Pancreas (tissue), 10 donors: ENCODE data around the gene TMTC2. TPM values are rescaled to one million over a fixed set of nuclear protein-coding genes. Genes with fewer than 3 reads are reported as not detected.

ENCODE experiments used
- ATAC-seq, 4 donors: fragments of 200-7000 bp; cut with Tn5 transposase; one replicate each; pipeline versions ENCODE4 v1.8.0 to v1.9.1; 2020; ENCODE audit warnings: mild to moderate bottlenecking in 4 of 4, moderate library complexity in 4 of 4
- DNase-seq, 6 donors: peaks; one replicate each; pipeline ENCODE4 v3.0.0-alpha.2; 2020
- FAIRE-seq: peaks from 2 replicates; lab custom pipeline; 2012; peaks lifted over from hg19 to GRCh38; lab: Jason Lieb, UNC
- H3K27ac ChIP-seq, 4 donors: fragments of 200-600 bp; sonication (generic); 1 replicate in 3 of 4; 2 replicates in 1 of 4; pipeline versions ENCODE4 v1.5.0 to v1.8.0; 2020
- H3K27me3 ChIP-seq, 4 donors: fragments of 200-600 bp; one replicate each; pipeline ENCODE4 v1.8.0; 2021
- H3K36me3 ChIP-seq, 3 donors: fragments of 200-600 bp; sonication (generic) in 1 of 3; one replicate each; pipeline versions ENCODE4 v1.5.0 to v1.8.0; 2020 to 2021
- H3K4me1 ChIP-seq, 3 donors: fragments of 200-600 bp; one replicate each; pipeline ENCODE4 v1.8.0; 2021
- H3K4me3 ChIP-seq, 4 donors: fragments of 200-600 bp; sonication (generic) in 2 of 4; one replicate each; pipeline versions ENCODE4 v1.5.0 to v1.8.0; 2020 to 2021
- H3K9me3 ChIP-seq, 4 donors: fragments of 200-600 bp; one replicate each; pipeline ENCODE4 v1.8.0; 2021
- WGBS, 2 donors: extraction: QIAGEN DNeasy Blood & Tissue Kit; methylation state at CpG; one replicate each; pipeline ENCODE4 v1.1.7; 2013; 5-methylcytosine and 5-hydroxymethylcytosine counted together
- intact Hi-C, 3 donors: fragments of 100-400 bp; cut with DNase I; formaldehyde crosslinking; loops; one replicate each; pipeline versions ENCODE4 v1.11.1 to v1.14.2; 2022
- polyA plus RNA-seq, 2 donors: library from polyadenylated mRNA; stranded (reverse); fragments of 200-250 nt; gene quantifications; one replicate each; pipeline ENCODE4 v1.2.3, GENCODE V29; 2013
- total RNA-seq, 6 donors: library from RNA; stranded (reverse); fragmentation: NEBNext Ultra II Directional in 4 of 6; extraction: Animal tissue kit (Norgen Biotek cat#: 25700) in 4 of 6; gene quantifications; one replicate each; pipeline versions ENCODE4 v1.2.1 to v1.2.4, GENCODE V29; 2021 to 2023
- TF ChIP-seq, protein P1 (sequence below), 4 donors: fragments of 200-600 bp; sonication (generic) in 3 of 4; IDR thresholded peaks; one replicate each; pipeline versions ENCODE4 v1.5.0 to v1.8.0; 2021; ENCODE audit warnings: antibody characterized with exemption in 4 of 4
- donor health status: healthy with polysubstance abuse.
- donor health status: DM: no; HTN: no; CAD: no; lungs with moderate emphysema.
- donor health status: DM: no; HTN: no; CAD: no.
- donor health status: control.
- donor health status: control.
- donor health status: Bipolar disorder and iron deficiency.
- donor health status: DM: yes; HTN: yes; CAD: no.
- donor health status: DM: no; HTN: no; CAD: no.
- donor health status: DM: no; HTN: no; CAD: no.
- donor health status: DM: yes; HTN: yes; CAD: no.

TMTC2 gene
- total and polyA plus RNA-seq, 8 donors: 5.3 to 14.4 (median 6.4) TPM

- FAIRE-seq (no peak), DNase-seq (no peak), ATAC-seq (no peak)
- no peaks in the 10 kb centered on the region for H3K9me3 ChIP-seq
- no peaks in the 10 kb centered on the region for H3K36me3 ChIP-seq
- H3K27ac ChIP-seq: no peak overlapping the region
- no peak overlapping the region for H3K4me3 ChIP-seq
- no peaks in the 10 kb centered on the region for H3K27me3 ChIP-seq
- TF ChIP-seq, protein P1, sequence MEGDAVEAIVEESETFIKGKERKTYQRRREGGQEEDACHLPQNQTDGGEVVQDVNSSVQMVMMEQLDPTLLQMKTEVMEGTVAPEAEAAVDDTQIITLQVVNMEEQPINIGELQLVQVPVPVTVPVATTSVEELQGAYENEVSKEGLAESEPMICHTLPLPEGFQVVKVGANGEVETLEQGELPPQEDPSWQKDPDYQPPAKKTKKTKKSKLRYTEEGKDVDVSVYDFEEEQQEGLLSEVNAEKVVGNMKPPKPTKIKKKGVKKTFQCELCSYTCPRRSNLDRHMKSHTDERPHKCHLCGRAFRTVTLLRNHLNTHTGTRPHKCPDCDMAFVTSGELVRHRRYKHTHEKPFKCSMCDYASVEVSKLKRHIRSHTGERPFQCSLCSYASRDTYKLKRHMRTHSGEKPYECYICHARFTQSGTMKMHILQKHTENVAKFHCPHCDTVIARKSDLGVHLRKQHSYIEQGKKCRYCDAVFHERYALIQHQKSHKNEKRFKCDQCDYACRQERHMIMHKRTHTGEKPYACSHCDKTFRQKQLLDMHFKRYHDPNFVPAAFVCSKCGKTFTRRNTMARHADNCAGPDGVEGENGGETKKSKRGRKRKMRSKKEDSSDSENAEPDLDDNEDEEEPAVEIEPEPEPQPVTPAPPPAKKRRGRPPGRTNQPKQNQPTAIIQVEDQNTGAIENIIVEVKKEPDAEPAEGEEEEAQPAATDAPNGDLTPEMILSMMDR (IDR thresholded peaks at IDR 0.05): no peak
- WGBS, 2 donors: 89 to 97% methylated on average over 1 of the region's 1 CpG
- no peaks in the 10 kb centered on the region for H3K4me1 ChIP-seq
- intact Hi-C loops: no loop called here
Measured at GRCh38 chr12:83136411-83136810, 449.7 kb downstream of the TMTC2 start.

DNA sequence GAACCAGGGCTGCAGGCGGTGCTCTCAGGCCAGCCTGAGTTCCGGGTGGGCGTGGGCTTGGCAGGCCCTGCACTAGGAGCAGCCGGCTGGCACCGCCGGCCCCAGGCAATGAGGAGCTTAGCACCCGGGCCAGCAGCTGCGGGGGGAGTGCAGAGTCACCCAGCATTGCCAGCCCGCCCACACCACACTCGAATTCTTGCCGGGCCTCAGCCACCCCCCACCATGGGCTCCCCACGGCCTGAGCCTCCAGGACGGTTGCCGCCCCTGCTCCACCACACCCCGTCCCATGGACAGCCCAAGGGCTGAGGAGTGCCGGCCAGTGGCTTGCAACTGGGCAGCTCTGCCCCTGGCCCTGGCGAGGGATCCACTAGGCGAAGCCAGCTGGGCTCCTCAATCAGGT is 453.4 kb downstream of the TMTC2 start:
- Histone ChIP-seq H3K9me3 (no peaks in the 10 kb centered on the region), H3K36me3 (no peaks in the 10 kb centered on the region), H3K4me1 (peaks cover 0 to 7% (median 7%) of the 10 kb centered on the region in 3 donors), H3K27ac (no peak overlapping the region), H3K4me3 (no peak overlapping the region), H3K27me3 (no peaks in the 10 kb centered on the region)
- intact Hi-C loops: no loop called here
- FAIRE-seq (no peak), ATAC-seq (no peak), DNase-seq (peak in 1 of 6 donors; percentile 75)
- TF ChIP-seq, protein P1 (IDR thresholded peaks at IDR 0.05): no peak
- WGBS, 2 donors: 97% methylated on average over 18 of the region's 18 CpGs

DNA sequence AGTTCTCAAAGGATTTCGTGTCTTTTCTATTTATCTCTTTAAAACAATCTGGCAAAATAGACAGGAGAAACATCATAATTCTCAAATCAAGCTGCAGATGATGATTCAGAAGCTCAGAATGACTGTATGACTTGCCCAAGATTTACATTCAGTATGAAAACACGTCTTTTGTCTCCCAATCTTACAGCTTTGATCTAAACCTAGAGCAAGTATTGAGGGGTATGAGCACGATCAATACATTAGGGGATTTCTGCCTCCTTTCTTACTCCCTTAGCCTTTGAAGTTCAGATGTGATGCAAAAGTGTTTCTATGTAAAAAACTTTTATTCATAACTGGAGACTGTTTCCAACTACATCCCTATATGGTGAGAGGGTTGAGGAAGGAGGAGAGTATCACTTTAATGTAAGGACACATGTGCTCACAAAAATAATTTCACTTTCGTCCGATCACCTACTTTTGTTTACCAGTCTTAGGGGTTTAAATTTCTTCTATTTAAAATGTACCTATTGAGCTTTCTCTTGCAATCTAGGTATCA is 454.8 kb downstream of the TMTC2 start:
- Histone ChIP-seq H3K36me3 (no peaks in the 10 kb centered on the region), H3K4me1 (peaks cover 0 to 11% (median 7%) of the 10 kb centered on the region in 3 donors), H3K27me3 (no peaks in the 10 kb centered on the region), H3K27ac (no peak overlapping the region), H3K9me3 (no peaks in the 10 kb centered on the region), H3K4me3 (no peak overlapping the region)
- TF ChIP-seq, protein P1 (IDR thresholded peaks at IDR 0.05): no peak
- DNase-seq: no peak
- FAIRE-seq: no peak
- intact Hi-C loops: no loop called here
- no peak for ATAC-seq
- WGBS, 2 donors: 83 to 88% methylated on average over 5 of the region's 5 CpGs

DNA sequence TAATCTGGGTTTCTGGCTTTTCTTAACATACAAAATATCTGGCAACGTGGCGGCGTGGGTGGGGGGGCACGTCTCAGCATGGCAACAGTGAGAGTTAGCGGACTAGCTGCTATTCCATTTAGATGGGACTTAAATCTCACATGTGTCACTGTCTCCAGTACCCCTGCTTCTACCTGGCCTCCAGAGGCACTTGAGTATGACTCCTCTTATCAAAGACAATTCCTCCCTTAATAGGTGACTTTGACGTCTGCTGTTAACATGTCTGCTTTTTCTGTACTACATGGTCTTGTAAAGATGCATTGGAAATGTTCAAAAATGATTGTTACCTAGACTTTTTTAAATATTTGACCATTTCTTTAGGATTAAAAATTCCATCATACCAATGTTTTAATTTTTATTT is 456.2 kb downstream of the TMTC2 start:
- FAIRE-seq: no peak
- TF ChIP-seq, protein P1 (IDR thresholded peaks at IDR 0.05): no peak
- intact Hi-C loops: no loop called here

DNA sequence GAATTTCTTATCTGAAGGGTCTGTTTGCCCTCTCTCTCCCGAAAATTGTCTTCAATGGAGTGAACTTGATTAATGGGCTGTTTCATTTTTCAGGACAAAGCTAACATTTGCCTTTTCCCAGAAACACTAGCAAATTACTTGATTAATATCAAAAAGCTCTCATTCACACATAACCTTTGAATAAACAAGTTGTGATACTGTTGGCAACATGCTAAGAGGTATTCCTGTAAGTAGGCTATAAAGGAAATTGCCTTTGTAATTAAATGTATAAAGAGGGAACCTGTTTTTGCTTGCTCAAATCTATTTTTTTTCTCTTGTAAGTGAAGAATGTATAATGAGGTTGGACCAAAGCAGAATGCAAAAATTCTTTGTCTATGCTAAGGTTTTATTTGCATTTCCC is 457.2 kb downstream of the TMTC2 start:
- DNase-seq: no peak
- Histone ChIP-seq H3K4me1 (peaks cover 0 to 11% (median 7%) of the 10 kb centered on the region in 3 donors), H3K36me3 (no peaks in the 10 kb centered on the region), H3K27me3 (no peaks in the 10 kb centered on the region), H3K4me3 (no peak overlapping the region), H3K27ac (peak overlapping the region in 1 of 4 donors; percentile 19), H3K9me3 (no peaks in the 10 kb centered on the region)
- peak in 3 of 4 donors; percentile 48 to 63 (median 51) for ATAC-seq
- intact Hi-C loops: no loop called here
- no peak for FAIRE-seq
- TF ChIP-seq, protein P1 (IDR thresholded peaks at IDR 0.05): no peak
- 11 to 16% methylated on average over 1 of the region's 1 CpG for WGBS, 2 donors

More for the DNA sequence above, 456.2 kb downstream of the TMTC2 start:
- DNase-seq (no peak), ATAC-seq (no peak)
- no peaks in the 10 kb centered on the region for H3K9me3 ChIP-seq
- H3K36me3 ChIP-seq: no peaks in the 10 kb centered on the region
- no peak overlapping the region for H3K27ac ChIP-seq
- no peaks in the 10 kb centered on the region for H3K27me3 ChIP-seq
- 74 to 92% methylated on average over 6 of the region's 6 CpGs for WGBS, 2 donors
- no peak overlapping the region for H3K4me3 ChIP-seq
- H3K4me1 ChIP-seq: peaks cover 0 to 11% (median 7%) of the 10 kb centered on the region in 3 donors
